Endodermal cell (in vitro differentiated cells): ENCODE data around the gene FFAR4. TPM values are rescaled to one million over a fixed set of nuclear protein-coding genes. Genes with fewer than 3 reads are reported as not detected.

Experiments
- DNase-seq: peaks from one replicate; pipeline ENCODE4 v3.0.0-alpha.2; 2017
- H3K27ac ChIP-seq: 2 replicates; pipeline ENCODE4 v1.5.1; 2013; ENCODE audit warnings: mild to moderate bottlenecking, low read depth, low read length, moderate library complexity
- H3K27me3 ChIP-seq: 2 replicates; pipeline ENCODE4 v1.6.1; 2013; ENCODE audit warnings: mild to moderate bottlenecking, low read length, moderate library complexity; ENCODE audit not compliant: insufficient read depth, control insufficient read depth, poor library complexity, severe bottlenecking
- H3K36me3 ChIP-seq: 2 replicates; pipeline ENCODE4 v1.7.0; 2013; ENCODE audit warnings: mild to moderate bottlenecking, low read length, moderate library complexity; ENCODE audit not compliant: control insufficient read depth, insufficient read depth
- H3K4me1 ChIP-seq: one replicate; pipeline ENCODE4 v1.7.0; 2013; ENCODE audit warnings: low read length; ENCODE audit not compliant: control insufficient read depth, insufficient read depth
- H3K4me3 ChIP-seq: 2 replicates; pipeline ENCODE4 v1.5.1; 2013; ENCODE audit warnings: mild to moderate bottlenecking, low read length, moderate library complexity
- H3K9ac ChIP-seq: 2 replicates; pipeline ENCODE4 v1.6.1; 2013; ENCODE audit warnings: mild to moderate bottlenecking, low read length, moderate library complexity; ENCODE audit not compliant: poor library complexity, severe bottlenecking; ENCODE audit errors: extremely low read depth
- H3K9me3 ChIP-seq: 2 replicates; pipeline ENCODE4 v1.6.1; 2013; ENCODE audit warnings: mild to moderate bottlenecking, low read length, moderate library complexity; ENCODE audit not compliant: control insufficient read depth
- H3K27ac Mint-ChIP-seq: 2 replicates; pipeline ENCODE4 v1.8.0; 2020; ENCODE audit warnings: mixed read lengths
- H3K27me3 Mint-ChIP-seq: 2 replicates; pipeline ENCODE4 v1.8.0; 2021; ENCODE audit warnings: mild to moderate bottlenecking, mixed read lengths; ENCODE audit not compliant: insufficient read depth
- H3K36me3 Mint-ChIP-seq: 2 replicates; pipeline ENCODE4 v1.8.0; 2020; ENCODE audit warnings: low read depth, mixed read lengths
- H3K4me1 Mint-ChIP-seq: 2 replicates; pipeline ENCODE4 v1.8.0; 2020; ENCODE audit warnings: mixed read lengths
- H3K4me3 Mint-ChIP-seq: 2 replicates; pipeline ENCODE4 v1.8.0; 2020; ENCODE audit warnings: mild to moderate bottlenecking, moderate library complexity, mixed read lengths
- H3K9me3 Mint-ChIP-seq: 2 replicates; pipeline ENCODE4 v1.8.0; 2020; ENCODE audit warnings: mild to moderate bottlenecking, mixed read lengths
- CTCF ChIP-seq: fragments of 200-600 bp; sonication (generic); conservative IDR thresholded peaks from 2 replicates; pipeline ENCODE4 v1.5.0; 2021; ENCODE audit warnings: antibody characterized with exemption, mild to moderate bottlenecking
- WGBS, 2 experiments: methylation state at CpG; one replicate each; pipeline versions ENCODE4 v1.1.5 to v1.1.7; 2013; ENCODE audit warnings: missing lambda C conversion rate in 2 of 2, mixed read lengths in 1 of 2; ENCODE audit not compliant: insufficient coverage in 1 of 2, insufficient read length in 1 of 2; 5-methylcytosine and 5-hydroxymethylcytosine counted together
- total RNA-seq, 2 donors: library from RNA; stranded (reverse); fragmentation: NEBNext Ultra II Directional in 1 of 2; extraction: Animal tissue kit (Norgen Biotek cat#: 25700) in 1 of 2; gene quantifications; 2 replicates in 1 of 2; 3 replicates in 1 of 2; pipeline ENCODE4 v1.2.1, GENCODE V29; 2021

FFAR4 gene
- total RNA-seq, 2 donors from 2014 or later = not detected

- Histone ChIP-seq H3K27ac (no peak overlapping the region), H3K36me3 (no peaks in the 10 kb centered on the region), H3K27me3 (no peaks in the 10 kb centered on the region), H3K4me1 (no peaks in the 10 kb centered on the region), H3K9me3 (no peaks in the 10 kb centered on the region), H3K4me3 (no peak overlapping the region), H3K9ac (no peak overlapping the region)
- H3K4me1 Mint-ChIP-seq = peaks cover 7% of the 10 kb centered on the region
- TF ChIP-seq CTCF = no peak
- H3K36me3 Mint-ChIP-seq = no peaks in the 10 kb centered on the region
- WGBS, 2 experiments = 86% methylated on average over 8 of the region's 8 CpGs; no CpG with 5 or more reads in 1 of the 2 experiments
- H3K27me3 Mint-ChIP-seq = peaks cover 6% of the 10 kb centered on the region
- H3K27ac Mint-ChIP-seq = no peak overlapping the region
- no peak for DNase-seq
- H3K9me3 Mint-ChIP-seq = no peaks in the 10 kb centered on the region
- no peak overlapping the region for H3K4me3 Mint-ChIP-seq
Measured at GRCh38 chr10:93591065-93591808, 24.8 kb downstream of the FFAR4 start.

- Histone ChIP-seq H3K4me1 (no peaks in the 10 kb centered on the region), H3K4me3 (no peak overlapping the region), H3K27me3 (no peaks in the 10 kb centered on the region), H3K9me3 (no peaks in the 10 kb centered on the region), H3K27ac (no peak overlapping the region), H3K36me3 (no peaks in the 10 kb centered on the region), H3K9ac (no peak overlapping the region)
- H3K4me1 Mint-ChIP-seq = peaks cover 7% of the 10 kb centered on the region
- H3K4me3 Mint-ChIP-seq = no peak overlapping the region
- H3K27ac Mint-ChIP-seq = no peak overlapping the region
- no peak for TF ChIP-seq CTCF
- DNase-seq = no peak
- H3K9me3 Mint-ChIP-seq = no peaks in the 10 kb centered on the region
- peaks cover 8% of the 10 kb centered on the region for H3K27me3 Mint-ChIP-seq
- WGBS, 2 experiments = 83 to 95% methylated on average over 4 of the region's 4 CpGs
- no peaks in the 10 kb centered on the region for H3K36me3 Mint-ChIP-seq
Measured at GRCh38 chr10:93593254-93593653, 26.8 kb downstream of the FFAR4 start.

GRCh38 chr10:93593749-93594148 lies 27.3 kb downstream of the FFAR4 start:
- Mint-ChIP-seq H3K4me3 (no peak overlapping the region), H3K9me3 (no peaks in the 10 kb centered on the region), H3K36me3 (no peaks in the 10 kb centered on the region), H3K27me3 (peaks cover 10% of the 10 kb centered on the region), H3K27ac (no peak overlapping the region), H3K4me1 (peaks cover 7% of the 10 kb centered on the region)
- H3K4me1 ChIP-seq = no peaks in the 10 kb centered on the region
- H3K27me3 ChIP-seq = no peaks in the 10 kb centered on the region
- no peak overlapping the region for H3K4me3 ChIP-seq
- 92 to 93% methylated on average over 18 of the region's 18 CpGs for WGBS, 2 experiments
- no peaks in the 10 kb centered on the region for H3K36me3 ChIP-seq
- no peak overlapping the region for H3K27ac ChIP-seq
- H3K9me3 ChIP-seq = no peaks in the 10 kb centered on the region
- no peak overlapping the region for H3K9ac ChIP-seq
- no peak for TF ChIP-seq CTCF
- no peak for DNase-seq
